Hematopoietic multipotent progenitor cell treated with erythropoietin and hydrocortisone succinate and interleukin-3 and kit ligand, for 6 days (in vitro differentiated cells): ENCODE measurements around the gene GRM3.

Experiments used
- DNase-seq: peaks from one replicate; pipeline ENCODE4 v3.0.0-alpha.2; 2015

GRM3 gene

GRCh38 chr7:86908948-86909347 is 265.2 kb downstream of the GRM3 start:
- DNase-seq = peak; percentile 37

GRCh38 chr7:86911659-86912058 is 267.9 kb downstream of the GRM3 start:
- DNase-seq = no peak

DNA sequence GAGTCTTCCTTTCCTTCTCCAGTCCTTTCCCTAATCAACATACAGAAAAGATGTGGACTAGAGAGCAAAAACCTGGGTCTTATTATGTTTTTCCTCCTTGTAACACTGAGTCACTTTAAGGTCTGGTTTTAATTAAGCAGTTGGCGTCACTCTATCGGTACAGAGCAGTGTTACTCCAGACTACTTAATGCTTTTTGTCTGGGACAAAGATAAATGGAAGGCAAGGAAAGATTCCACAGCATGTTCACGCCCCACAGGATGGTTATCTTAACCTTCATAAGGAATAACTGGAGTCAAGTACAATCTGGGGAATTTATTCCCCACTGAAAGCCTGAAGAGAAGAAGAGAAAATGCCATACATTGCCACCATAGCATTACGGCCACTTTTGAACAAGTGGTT is 270.0 kb downstream of the GRM3 start:
- DNase-seq = no peak
